Measurements from ENCODE around the gene MYL12B. TPM values are rescaled to one million over a fixed set of nuclear protein-coding genes. Genes with fewer than 3 reads are reported as not detected.

The MYL12B gene
- total RNA-seq, 3 donors from 2014 or later (not counting 1 experiment from before 2014, with no cell fraction given), result 204 to 214 (median 210) TPM

DNA sequence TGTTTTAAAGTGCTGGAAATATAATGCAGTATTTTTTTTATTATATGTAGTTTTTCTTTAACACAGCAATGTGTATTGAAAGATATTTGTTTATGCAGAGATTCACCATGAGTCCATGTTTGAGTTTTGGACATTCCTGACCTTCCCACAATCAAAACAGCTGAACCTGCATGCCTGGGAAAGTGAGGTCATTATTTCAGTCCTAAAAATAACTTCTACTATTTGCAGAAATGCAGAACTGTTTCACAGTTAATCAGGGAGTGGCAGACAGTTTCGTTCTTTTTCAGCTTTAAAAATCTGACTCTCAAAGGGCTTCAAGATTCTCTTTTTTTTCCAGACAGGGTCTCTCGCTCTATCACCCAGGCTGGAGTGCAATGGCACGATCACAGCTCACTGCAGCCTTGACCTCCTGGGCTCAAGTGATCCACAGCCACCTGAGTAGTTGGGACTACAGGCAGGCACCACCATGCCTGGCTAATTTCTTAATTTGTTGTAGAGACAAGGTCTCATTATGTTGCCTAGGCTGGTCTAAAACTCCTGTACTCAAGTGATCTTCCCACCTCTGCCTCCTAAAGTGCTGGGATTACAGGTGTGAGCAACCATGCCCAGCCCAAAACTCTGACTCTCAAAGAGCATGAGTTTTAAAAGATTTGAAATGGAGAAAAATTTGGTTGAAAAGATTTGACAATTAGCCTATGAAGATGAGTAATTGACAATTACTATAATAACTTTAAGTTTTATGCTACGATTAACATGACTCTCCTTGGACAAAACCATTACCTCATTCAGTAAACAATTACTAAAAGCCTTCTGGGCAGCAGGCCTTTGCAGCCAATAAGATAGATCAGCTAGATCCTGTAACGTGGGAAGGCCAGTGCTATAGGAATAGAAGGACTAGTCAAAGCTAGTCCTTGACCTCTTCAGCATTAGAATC, 5.0 kb upstream of the MYL12B start:
- peaks cover 27% of the 10 kb centered on the region for H3K4me1 ChIP-seq (ENCODE audit: control insufficient read depth, insufficient read depth, low read length)
- Mint-ChIP-seq H3K36me3 (peaks cover 35% of the 10 kb centered on the region), H3K4me1 (peaks cover 83 to 87% of the 10 kb centered on the region in 2 donors), H3K27ac (peak overlapping the region; percentile 88), H3K27me3 (ENCODE audit: low read depth in 2 of 2) (no peaks in the 10 kb centered on the region), H3K4me3 (no peak overlapping the region), H3K9me3 (no peaks in the 10 kb centered on the region)
- DNase-seq (no peak), ATAC-seq (no peak)
- H3K36me3 ChIP-seq (ENCODE audit: control insufficient read depth, insufficient read depth, low read length), result peaks cover 64% of the 10 kb centered on the region
- H3K27me3 ChIP-seq (ENCODE audit: control insufficient read depth, insufficient read depth, low read length), result no peaks in the 10 kb centered on the region
- WGBS (ENCODE audit: insufficient coverage), result 80% methylated on average over 5 of the region's 5 CpGs
- H3K9me3 ChIP-seq (ENCODE audit: control insufficient read depth, insufficient read depth, low read length), result no peaks in the 10 kb centered on the region
- no peak overlapping the region for H3K27ac ChIP-seq (ENCODE audit: low read length)
- TF ChIP-seq, protein P1, sequence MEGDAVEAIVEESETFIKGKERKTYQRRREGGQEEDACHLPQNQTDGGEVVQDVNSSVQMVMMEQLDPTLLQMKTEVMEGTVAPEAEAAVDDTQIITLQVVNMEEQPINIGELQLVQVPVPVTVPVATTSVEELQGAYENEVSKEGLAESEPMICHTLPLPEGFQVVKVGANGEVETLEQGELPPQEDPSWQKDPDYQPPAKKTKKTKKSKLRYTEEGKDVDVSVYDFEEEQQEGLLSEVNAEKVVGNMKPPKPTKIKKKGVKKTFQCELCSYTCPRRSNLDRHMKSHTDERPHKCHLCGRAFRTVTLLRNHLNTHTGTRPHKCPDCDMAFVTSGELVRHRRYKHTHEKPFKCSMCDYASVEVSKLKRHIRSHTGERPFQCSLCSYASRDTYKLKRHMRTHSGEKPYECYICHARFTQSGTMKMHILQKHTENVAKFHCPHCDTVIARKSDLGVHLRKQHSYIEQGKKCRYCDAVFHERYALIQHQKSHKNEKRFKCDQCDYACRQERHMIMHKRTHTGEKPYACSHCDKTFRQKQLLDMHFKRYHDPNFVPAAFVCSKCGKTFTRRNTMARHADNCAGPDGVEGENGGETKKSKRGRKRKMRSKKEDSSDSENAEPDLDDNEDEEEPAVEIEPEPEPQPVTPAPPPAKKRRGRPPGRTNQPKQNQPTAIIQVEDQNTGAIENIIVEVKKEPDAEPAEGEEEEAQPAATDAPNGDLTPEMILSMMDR (IDR thresholded peaks at IDR 0.05), result no peak
- intact Hi-C loops (cut with micrococcal nuclease), result no loop called here
- H3K4me3 ChIP-seq (ENCODE audit: low read length), result no peak overlapping the region

DNA sequence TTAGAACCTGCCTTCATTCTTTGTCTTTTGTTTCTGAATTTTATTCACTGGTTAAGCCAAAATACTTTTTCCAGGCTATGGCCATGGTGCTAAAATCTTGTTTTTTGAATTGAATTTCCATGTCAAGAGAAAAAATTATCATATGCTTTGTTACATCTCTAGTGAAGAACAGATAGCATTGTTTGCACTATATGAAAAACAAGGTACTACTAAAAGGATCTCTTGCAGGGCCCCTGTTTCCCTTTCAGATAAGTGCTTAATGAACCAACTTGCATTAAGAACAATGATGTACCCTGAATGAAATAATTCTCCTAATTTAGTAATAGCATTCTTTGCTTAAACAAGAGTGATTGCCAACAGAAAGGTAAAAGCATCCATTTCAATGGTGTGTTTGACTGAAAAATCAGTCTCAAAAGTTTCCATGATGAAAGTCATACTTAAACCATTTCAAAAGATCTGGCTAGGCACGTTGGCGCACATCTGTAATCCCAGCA, 4.3 kb upstream of the MYL12B start:
- Mint-ChIP-seq H3K4me1 (peaks cover 80 to 83% of the 10 kb centered on the region in 2 donors), H3K27me3 (ENCODE audit: low read depth in 2 of 2) (no peaks in the 10 kb centered on the region), H3K9me3 (no peaks in the 10 kb centered on the region), H3K36me3 (peaks cover 35% of the 10 kb centered on the region), H3K27ac (peak overlapping the region; percentile 88), H3K4me3 (peak overlapping the region; percentile 43)
- TF ChIP-seq, protein P1 (IDR thresholded peaks at IDR 0.05), result no peak
- Histone ChIP-seq H3K4me1 (ENCODE audit: control insufficient read depth, insufficient read depth, low read length) (peaks cover 27% of the 10 kb centered on the region), H3K36me3 (ENCODE audit: control insufficient read depth, insufficient read depth, low read length) (peaks cover 64% of the 10 kb centered on the region), H3K4me3 (ENCODE audit: low read length) (no peak overlapping the region), H3K27ac (ENCODE audit: low read length) (no peak overlapping the region), H3K9me3 (ENCODE audit: control insufficient read depth, insufficient read depth, low read length) (no peaks in the 10 kb centered on the region), H3K27me3 (ENCODE audit: control insufficient read depth, insufficient read depth, low read length) (no peaks in the 10 kb centered on the region)
- ATAC-seq, result no peak
- intact Hi-C loops (cut with micrococcal nuclease), result no loop called here
- no peak for DNase-seq
- WGBS (ENCODE audit: insufficient coverage), result 98% methylated on average over 2 of the region's 2 CpGs

- peaks cover 32% of the 10 kb centered on the region for H3K36me3 ChIP-seq (ENCODE audit: control insufficient read depth, insufficient read depth, low read length)
- 12% methylated on average over 5 of the region's 5 CpGs for WGBS (ENCODE audit: insufficient coverage)
- peak overlapping the region; percentile 99 for H3K27ac ChIP-seq (ENCODE audit: low read length)
- DNase-seq (no peak), ATAC-seq (no peak)
- H3K36me3 Mint-ChIP-seq, result peaks cover 26% of the 10 kb centered on the region
- H3K4me3 Mint-ChIP-seq, result peak overlapping the region; percentile 94
- peak overlapping the region; percentile 96 for H3K4me3 ChIP-seq (ENCODE audit: low read length)
- no peaks in the 10 kb centered on the region for H3K27me3 Mint-ChIP-seq (ENCODE audit: low read depth in 2 of 2)
- intact Hi-C loops (cut with micrococcal nuclease), result loop anchor here (5.0 kb wide), 2 partner anchors 191 to 331 kb away; partner anchors contain the start of gene TGIF1
- H3K4me1 ChIP-seq (ENCODE audit: control insufficient read depth, insufficient read depth, low read length), result peaks cover 32% of the 10 kb centered on the region
- TF ChIP-seq, protein P1 (IDR thresholded peaks at IDR 0.05), result no peak
- peak overlapping the region; percentile 88 for H3K27ac Mint-ChIP-seq
- H3K4me1 Mint-ChIP-seq, result peaks cover 82 to 85% of the 10 kb centered on the region in 2 donors
- no peaks in the 10 kb centered on the region for H3K27me3 ChIP-seq (ENCODE audit: control insufficient read depth, insufficient read depth, low read length)
- H3K9me3 ChIP-seq (ENCODE audit: control insufficient read depth, insufficient read depth, low read length), result no peaks in the 10 kb centered on the region
- H3K9me3 Mint-ChIP-seq, result no peaks in the 10 kb centered on the region
Observed at GRCh38 chr18:3260995-3261372, 949 bp upstream of the MYL12B start.

Data from natural killer cell (primary cell).